Renal cortical epithelial cell (primary cell): ENCODE data around the gene TEF. TPM values are rescaled to one million over a fixed set of nuclear protein-coding genes. Genes with fewer than 3 reads are reported as not detected.

Experiments
- DNase-seq: peaks from one replicate; pipeline ENCODE4 v3.0.0-alpha.2; 2011; ENCODE audit warnings: low read depth
- total RNA-seq: library from RNA; depleted of rRNA; stranded (reverse); fragments of >200 nt; gene quantifications from 2 replicates; pipeline ENCODE4 v1.2.3, GENCODE V29; 2014

Gene TEF
- total RNA-seq, 1 donor from 2014 or later: 7.6 TPM

- no peak for DNase-seq
These were observed 26.8 kb upstream of the TEF start for GRCh38 chr22:41354979-41355378.

- no peak for DNase-seq
These were observed 25.8 kb upstream of the TEF start for GRCh38 chr22:41355895-41356294.

GRCh38 chr22:41356430-41357028 lies 25.2 kb upstream of the TEF start:
- no peak for DNase-seq

- DNase-seq: no peak
These were observed 24.6 kb upstream of the TEF start for GRCh38 chr22:41357191-41357590.

GRCh38 chr22:41358927-41359326 lies 22.8 kb upstream of the TEF start:
- DNase-seq: no peak

GRCh38 chr22:41359376-41359775 lies 22.4 kb upstream of the TEF start:
- no peak for DNase-seq

GRCh38 chr22:41360126-41360525 lies 21.6 kb upstream of the TEF start:
- DNase-seq: no peak

- DNase-seq: no peak
These were observed 19.9 kb upstream of the TEF start for GRCh38 chr22:41361716-41362310.

- DNase-seq: no peak
These were observed 19.1 kb upstream of the TEF start for GRCh38 chr22:41362615-41363014.

GRCh38 chr22:41364233-41364632 lies 17.5 kb upstream of the TEF start:
- DNase-seq: no peak

GRCh38 chr22:41364955-41365354 lies 16.8 kb upstream of the TEF start:
- DNase-seq: no peak

GRCh38 chr22:41365425-41365824 lies 16.3 kb upstream of the TEF start:
- DNase-seq: no peak

- no peak for DNase-seq
These were observed 15.3 kb upstream of the TEF start for GRCh38 chr22:41366323-41367029.

- DNase-seq: peak; percentile 82
These were observed 14.6 kb upstream of the TEF start for GRCh38 chr22:41367039-41367679.

- peak; percentile 41 for DNase-seq
These were observed 13.8 kb upstream of the TEF start for GRCh38 chr22:41367680-41368542.

- DNase-seq: no peak
These were observed 13.0 kb upstream of the TEF start for GRCh38 chr22:41368543-41369423.

- DNase-seq: no peak
These were observed 12.4 kb upstream of the TEF start for GRCh38 chr22:41369424-41369745.

- DNase-seq: no peak
These were observed 11.9 kb upstream of the TEF start for GRCh38 chr22:41369837-41370236.

- DNase-seq: no peak
These were observed 3.9 kb upstream of the TEF start for GRCh38 chr22:41377846-41378245.

- DNase-seq: peak; percentile 92
These were observed 781 bp upstream of the TEF start for GRCh38 chr22:41380993-41381328.

GRCh38 chr22:41382098-41382578 lies 396 bp downstream of the TEF start:
- no peak for DNase-seq
